Mesenchymal stem cell (in vitro differentiated cells and primary cell): ENCODE measurements around the gene TOM1L2.

Experiments used
- DNase-seq: peaks from one replicate; pipeline ENCODE4 v3.0.0-alpha.2; 2013
- H2AFZ ChIP-seq: one replicate; pipeline ENCODE4 v1.6.1; 2013; ENCODE audit warnings: low read depth, mild to moderate bottlenecking, control low read depth, inconsistent platforms, low read length, moderate library complexity
- H2AK5ac ChIP-seq: 2 replicates; pipeline ENCODE4 v1.6.1; 2013; ENCODE audit warnings: low read length, moderate library complexity, mild to moderate bottlenecking, inconsistent platforms; ENCODE audit not compliant: severe bottlenecking
- H2BK120ac ChIP-seq: one replicate; pipeline ENCODE4 v1.6.1; 2013; ENCODE audit warnings: low read depth, mild to moderate bottlenecking, inconsistent platforms, low read length, moderate library complexity
- H2BK12ac ChIP-seq, 2 experiments: one replicate each; pipeline ENCODE4 v1.6.1; 2013; ENCODE audit warnings: inconsistent platforms in 2 of 2, low read length in 2 of 2, mild to moderate bottlenecking in 2 of 2, moderate library complexity in 2 of 2, control low read depth in 1 of 2
- H2BK15ac ChIP-seq: one replicate; pipeline ENCODE4 v1.6.1; 2013; ENCODE audit warnings: mild to moderate bottlenecking, low read depth, inconsistent platforms; ENCODE audit not compliant: poor library complexity, severe bottlenecking
- H2BK5ac ChIP-seq: 2 replicates; pipeline ENCODE4 v1.6.1; 2013; ENCODE audit warnings: low read depth, mild to moderate bottlenecking, low read length, control low read depth, inconsistent platforms; ENCODE audit not compliant: poor library complexity, severe bottlenecking
- H3K14ac ChIP-seq, 2 experiments: one replicate each; pipeline ENCODE4 v1.6.1; 2013; ENCODE audit warnings: inconsistent platforms in 2 of 2, low read length in 2 of 2, control low read depth in 1 of 2, mild to moderate bottlenecking in 1 of 2, moderate library complexity in 1 of 2
- H3K18ac ChIP-seq, 2 experiments: one replicate each; pipeline ENCODE4 v1.6.1; 2013; ENCODE audit warnings: inconsistent platforms in 2 of 2, low read length in 2 of 2, control low read depth in 1 of 2, low read depth in 1 of 2, mild to moderate bottlenecking in 1 of 2
- H3K23ac ChIP-seq, 2 experiments: one replicate each; pipeline ENCODE4 v1.6.1; 2013; ENCODE audit warnings: inconsistent platforms in 2 of 2, low read length in 2 of 2, mild to moderate bottlenecking in 2 of 2, moderate library complexity in 2 of 2, control low read depth in 1 of 2
- H3K27ac ChIP-seq: 2 replicates; pipeline ENCODE4 v1.5.1; 2013; ENCODE audit warnings: mild to moderate bottlenecking, moderate library complexity, low read length, control low read depth, inconsistent platforms; ENCODE audit not compliant: poor library complexity, severe bottlenecking
- H3K27me3 ChIP-seq, 2 experiments: 2 replicates each; pipeline versions ENCODE4 v1.6.1 to v1.7.0; 2013; ENCODE audit warnings: low read length in 2 of 2, mild to moderate bottlenecking in 2 of 2, moderate library complexity in 2 of 2, control low read depth in 1 of 2, inconsistent platforms in 1 of 2; ENCODE audit not compliant: control insufficient read depth in 1 of 2, insufficient read depth in 1 of 2
- H3K36me3 ChIP-seq, 2 experiments: 2 replicates each; pipeline versions ENCODE4 v1.6.1 to v1.7.0; 2013; ENCODE audit warnings: low read length in 2 of 2, control low read depth in 1 of 2, inconsistent platforms in 1 of 2, low read depth in 1 of 2, mild to moderate bottlenecking in 1 of 2; ENCODE audit not compliant: insufficient read depth in 2 of 2, control insufficient read depth in 1 of 2
- H3K4ac ChIP-seq, 2 experiments: one replicate each; pipeline ENCODE4 v1.6.1; 2013; ENCODE audit warnings: inconsistent platforms in 2 of 2, low read length in 2 of 2, mild to moderate bottlenecking in 2 of 2, moderate library complexity in 2 of 2, control low read depth in 1 of 2, low read depth in 1 of 2
- H3K4me1 ChIP-seq: 2 replicates; pipeline ENCODE4 v1.6.1; 2013; ENCODE audit warnings: low read depth, low read length, control low read depth; ENCODE audit not compliant: control insufficient read depth, insufficient read depth
- H3K4me2 ChIP-seq: 2 replicates; pipeline ENCODE4 v1.6.1; 2013; ENCODE audit warnings: low read length, mild to moderate bottlenecking, inconsistent platforms; ENCODE audit not compliant: poor library complexity, severe bottlenecking
- H3K4me3 ChIP-seq, 2 experiments: 2 replicates each; pipeline versions ENCODE4 v1.5.1 to v1.7.0; 2013; ENCODE audit warnings: low read length in 2 of 2, mild to moderate bottlenecking in 2 of 2, control low read depth in 1 of 2, low read depth in 1 of 2; ENCODE audit not compliant: insufficient read depth in 1 of 2
- H3K79me1 ChIP-seq: replicated peaks from 2 replicates; pipeline ENCODE4 v1.6.1; 2013; ENCODE audit warnings: mild to moderate bottlenecking, control low read depth, low read length, inconsistent platforms; ENCODE audit not compliant: poor library complexity, severe bottlenecking
- H3K9ac ChIP-seq: 2 replicates; pipeline ENCODE4 v1.7.0; 2013; ENCODE audit warnings: mild to moderate bottlenecking, low read length, moderate library complexity
- H3K9me3 ChIP-seq: 2 replicates; pipeline ENCODE4 v1.7.0; 2013; ENCODE audit warnings: mild to moderate bottlenecking, low read length; ENCODE audit not compliant: control insufficient read depth
- H4K8ac ChIP-seq: one replicate; pipeline ENCODE4 v1.6.1; 2013; ENCODE audit warnings: inconsistent platforms, mild to moderate bottlenecking, low read length, moderate library complexity
- H4K91ac ChIP-seq: one replicate; pipeline ENCODE4 v1.6.1; 2013; ENCODE audit warnings: mild to moderate bottlenecking, low read length, inconsistent platforms
- whole genome bisulfite sequencing: methylation state at CpG from one replicate; pipeline ENCODE4 v1.1.7; 2013; ENCODE audit warnings: mixed read lengths; 5-methylcytosine and 5-hydroxymethylcytosine counted together

Gene TOM1L2

GRCh38 chr17:17846645-17847044, 125.6 kb downstream of the TOM1L2 start:
- Histone ChIP-seq H3K27ac (no peak overlapping the region), H3K9ac (no peak overlapping the region), H3K4me2 (no peak overlapping the region), H3K27me3 (no peaks in the 10 kb centered on the region), H3K9me3 (no peaks in the 10 kb centered on the region), H2BK15ac (no peak overlapping the region), H2AK5ac (no peak overlapping the region), H4K8ac (no peak overlapping the region), H3K4me3 (no peak overlapping the region), H3K79me1 (no peaks in the 10 kb centered on the region), H3K4me1 (peaks cover 35% of the 10 kb centered on the region), H2BK5ac (no peak overlapping the region), H3K36me3 (peaks cover 15 to 48% of the 10 kb centered on the region in 2 experiments), H2BK12ac (no peak overlapping the region), H3K14ac (no peak overlapping the region), H4K91ac (peak overlapping the region; percentile 22), H2BK120ac (no peak overlapping the region), H2AFZ (no peak overlapping the region), H3K23ac (no peak overlapping the region), H3K4ac (no peak overlapping the region), H3K18ac (no peak overlapping the region)
- 93% methylated on average over 8 of the region's 8 CpGs for whole genome bisulfite sequencing
- DNase-seq, result no peak

- Histone ChIP-seq H3K9ac (no peak overlapping the region), H3K27me3 (no peaks in the 10 kb centered on the region), H3K9me3 (no peaks in the 10 kb centered on the region), H3K4me2 (no peak overlapping the region), H3K4me3 (no peak overlapping the region), H3K18ac (peak overlapping the region in 1 of 2 experiments; percentile 26), H2AK5ac (no peak overlapping the region), H3K79me1 (no peaks in the 10 kb centered on the region), H2BK120ac (no peak overlapping the region), H3K36me3 (peaks cover 15 to 44% of the 10 kb centered on the region in 2 experiments), H2BK5ac (no peak overlapping the region), H4K8ac (no peak overlapping the region), H3K4ac (no peak overlapping the region), H2BK12ac (peak overlapping the region in 1 of 2 experiments; percentile 6), H2AFZ (no peak overlapping the region), H3K23ac (no peak overlapping the region), H4K91ac (no peak overlapping the region), H2BK15ac (no peak overlapping the region), H3K27ac (no peak overlapping the region), H3K14ac (no peak overlapping the region), H3K4me1 (peaks cover 34% of the 10 kb centered on the region)
- 84% methylated on average over 8 of the region's 8 CpGs for WGBS
- DNase-seq, result no peak
Measured at GRCh38 chr17:17846003-17846402, 126.2 kb downstream of the TOM1L2 start.

- Histone ChIP-seq H3K4me3 (no peak overlapping the region), H3K4me2 (no peak overlapping the region), H2AK5ac (no peak overlapping the region), H2BK5ac (no peak overlapping the region), H3K23ac (no peak overlapping the region), H4K91ac (no peak overlapping the region), H3K27me3 (no peaks in the 10 kb centered on the region), H3K79me1 (no peaks in the 10 kb centered on the region), H3K9ac (no peak overlapping the region), H2BK12ac (peak overlapping the region in 1 of 2 experiments; percentile 8), H4K8ac (no peak overlapping the region), H3K14ac (no peak overlapping the region), H2BK15ac (no peak overlapping the region), H3K9me3 (no peaks in the 10 kb centered on the region), H3K36me3 (peaks cover 13 to 38% of the 10 kb centered on the region in 2 experiments), H2AFZ (no peak overlapping the region), H3K27ac (no peak overlapping the region), H3K4me1 (peaks cover 35% of the 10 kb centered on the region), H3K18ac (no peak overlapping the region), H3K4ac (no peak overlapping the region), H2BK120ac (no peak overlapping the region)
- no peak for DNase-seq
- 97% methylated on average over 12 of the region's 13 CpGs for WGBS
Measured at GRCh38 chr17:17845046-17845775, 127.0 kb downstream of the TOM1L2 start.

GRCh38 chr17:17844500-17844899, 127.7 kb downstream of the TOM1L2 start:
- Histone ChIP-seq H4K91ac (peak overlapping the region; percentile 31), H3K18ac (no peak overlapping the region), H2BK15ac (no peak overlapping the region), H3K4ac (no peak overlapping the region), H3K4me3 (no peak overlapping the region), H2AK5ac (no peak overlapping the region), H4K8ac (no peak overlapping the region), H3K14ac (no peak overlapping the region), H3K4me1 (peaks cover 33% of the 10 kb centered on the region), H2BK5ac (no peak overlapping the region), H2AFZ (no peak overlapping the region), H3K36me3 (peaks cover 13 to 38% of the 10 kb centered on the region in 2 experiments), H3K9ac (no peak overlapping the region), H3K27me3 (no peaks in the 10 kb centered on the region), H3K4me2 (no peak overlapping the region), H3K27ac (no peak overlapping the region), H3K23ac (no peak overlapping the region), H3K9me3 (no peaks in the 10 kb centered on the region), H3K79me1 (no peaks in the 10 kb centered on the region), H2BK120ac (no peak overlapping the region), H2BK12ac (no peak overlapping the region)
- WGBS, result 98% methylated on average over 5 of the region's 6 CpGs
- DNase-seq, result no peak
